ENCODE measurements around the gene IKZF4. TPM values are rescaled to one million over a fixed set of nuclear protein-coding genes. Genes with fewer than 3 reads are reported as not detected.

Gene IKZF4
- total RNA-seq, 2 experiments from 2014 or later: 1.3 to 6.0 TPM

- H3K36me3 ChIP-seq (ENCODE audit: insufficient read depth, low read length): peaks cover 2% of the 10 kb centered on the region; the same call in 1 of the 2 replicates
- no peaks in the 10 kb centered on the region for H4K20me1 ChIP-seq (ENCODE audit: insufficient read depth, low read length)
- no peaks in the 10 kb centered on the region for H3K79me2 ChIP-seq (ENCODE audit: insufficient read depth, low read depth, low read length)
- intact Hi-C loops (cut with micrococcal nuclease; ENCODE audit: unreplicated experiment): no loop called here
- no peak for DNase-seq (ENCODE audit: low spot score)
- H3K4me3 ChIP-seq (ENCODE audit: low read depth, low read length, poor library complexity, severe bottlenecking): no peak overlapping the region
- no peak overlapping the region for H3K4me2 ChIP-seq (ENCODE audit: low read length)
- no peaks in the 10 kb centered on the region for H3K9me3 ChIP-seq (ENCODE audit: low read length)
- H3K9me2 ChIP-seq (ENCODE audit: insufficient read depth, low read length): no peaks in the 10 kb centered on the region
- TF ChIP-seq, protein P1, sequence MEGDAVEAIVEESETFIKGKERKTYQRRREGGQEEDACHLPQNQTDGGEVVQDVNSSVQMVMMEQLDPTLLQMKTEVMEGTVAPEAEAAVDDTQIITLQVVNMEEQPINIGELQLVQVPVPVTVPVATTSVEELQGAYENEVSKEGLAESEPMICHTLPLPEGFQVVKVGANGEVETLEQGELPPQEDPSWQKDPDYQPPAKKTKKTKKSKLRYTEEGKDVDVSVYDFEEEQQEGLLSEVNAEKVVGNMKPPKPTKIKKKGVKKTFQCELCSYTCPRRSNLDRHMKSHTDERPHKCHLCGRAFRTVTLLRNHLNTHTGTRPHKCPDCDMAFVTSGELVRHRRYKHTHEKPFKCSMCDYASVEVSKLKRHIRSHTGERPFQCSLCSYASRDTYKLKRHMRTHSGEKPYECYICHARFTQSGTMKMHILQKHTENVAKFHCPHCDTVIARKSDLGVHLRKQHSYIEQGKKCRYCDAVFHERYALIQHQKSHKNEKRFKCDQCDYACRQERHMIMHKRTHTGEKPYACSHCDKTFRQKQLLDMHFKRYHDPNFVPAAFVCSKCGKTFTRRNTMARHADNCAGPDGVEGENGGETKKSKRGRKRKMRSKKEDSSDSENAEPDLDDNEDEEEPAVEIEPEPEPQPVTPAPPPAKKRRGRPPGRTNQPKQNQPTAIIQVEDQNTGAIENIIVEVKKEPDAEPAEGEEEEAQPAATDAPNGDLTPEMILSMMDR (conservative IDR thresholded peaks at IDR 0.05; ENCODE audit: low read length): no peak
- no peak for TF ChIP-seq EZH2phosphoT487 (IDR thresholded peaks at IDR 0.05; ENCODE audit: borderline replicate concordance, low read depth, low read length)
- POLR2A ChIA-PET: no interaction called here
- H3K4me1 ChIP-seq (ENCODE audit: insufficient read depth, low read length, poor library complexity, severe bottlenecking): peaks cover 13% of the 10 kb centered on the region
- H2AFZ ChIP-seq (ENCODE audit: low read length): no peak overlapping the region
- CTCF ChIA-PET (ENCODE audit: unreplicated experiment): no interaction called here
- no peak overlapping the region for H3K27ac ChIP-seq (ENCODE audit: low read depth, low read length, poor library complexity, severe bottlenecking)
- BruUV-seq (replicated peaks): no TSS peak
Measured at GRCh38 chr12:56034586-56035332, 13.9 kb downstream of the IKZF4 start.

DNA sequence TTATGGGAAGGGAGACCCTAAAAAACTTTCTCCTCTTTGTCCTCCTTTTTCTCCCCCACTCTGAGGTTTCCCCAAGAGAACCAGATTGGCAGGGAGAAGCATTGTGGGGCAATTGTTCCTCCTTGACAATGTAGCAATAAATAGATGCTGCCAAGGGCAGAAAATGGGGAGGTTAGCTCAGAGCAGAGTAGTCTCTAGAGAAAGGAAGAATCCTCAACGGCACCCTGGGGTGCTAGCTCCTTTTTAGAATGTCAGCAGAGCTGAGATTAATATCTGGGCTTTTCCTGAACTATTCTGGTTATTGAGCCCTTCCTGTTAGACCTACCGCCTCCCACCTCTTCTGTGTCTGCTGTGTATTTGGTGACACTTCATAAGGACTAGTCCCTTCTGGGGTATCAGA is 16.3 kb downstream of the IKZF4 start:
- Histone ChIP-seq H2AFZ (ENCODE audit: low read length) (no peak overlapping the region), H3K27ac (ENCODE audit: low read depth, low read length, poor library complexity, severe bottlenecking) (no peak overlapping the region), H3K36me3 (ENCODE audit: insufficient read depth, low read length) (peaks cover 4% of the 10 kb centered on the region), H3K9me2 (ENCODE audit: insufficient read depth, low read length) (no peaks in the 10 kb centered on the region), H3K4me1 (ENCODE audit: insufficient read depth, low read length, poor library complexity, severe bottlenecking) (peaks cover 23% of the 10 kb centered on the region), H4K20me1 (ENCODE audit: insufficient read depth, low read length) (no peaks in the 10 kb centered on the region), H3K4me3 (ENCODE audit: low read depth, low read length, poor library complexity, severe bottlenecking) (no peak overlapping the region), H3K4me2 (ENCODE audit: low read length) (no peak overlapping the region), H3K9me3 (ENCODE audit: low read length) (no peaks in the 10 kb centered on the region), H3K79me2 (ENCODE audit: insufficient read depth, low read depth, low read length) (peaks cover 4% of the 10 kb centered on the region)
- TF ChIP-seq EZH2phosphoT487 (IDR thresholded peaks at IDR 0.05; ENCODE audit: borderline replicate concordance, low read depth, low read length): no peak
- TF ChIP-seq, protein P1 (conservative IDR thresholded peaks at IDR 0.05; ENCODE audit: low read length): no peak
- no TSS peak for BruUV-seq (replicated peaks)
- ChIA-PET CTCF (ENCODE audit: unreplicated experiment) (no interaction called here), POLR2A (interaction anchor here (0.5 to 0.8 kb wide), 3 partner anchors 38 to 296 kb away, joined by 3 to 6 read pairs (median 5); no protein-coding TSS in a partner anchor)
- intact Hi-C loops (cut with micrococcal nuclease; ENCODE audit: unreplicated experiment): no loop called here
- no peak for DNase-seq (ENCODE audit: low spot score)

DNA sequence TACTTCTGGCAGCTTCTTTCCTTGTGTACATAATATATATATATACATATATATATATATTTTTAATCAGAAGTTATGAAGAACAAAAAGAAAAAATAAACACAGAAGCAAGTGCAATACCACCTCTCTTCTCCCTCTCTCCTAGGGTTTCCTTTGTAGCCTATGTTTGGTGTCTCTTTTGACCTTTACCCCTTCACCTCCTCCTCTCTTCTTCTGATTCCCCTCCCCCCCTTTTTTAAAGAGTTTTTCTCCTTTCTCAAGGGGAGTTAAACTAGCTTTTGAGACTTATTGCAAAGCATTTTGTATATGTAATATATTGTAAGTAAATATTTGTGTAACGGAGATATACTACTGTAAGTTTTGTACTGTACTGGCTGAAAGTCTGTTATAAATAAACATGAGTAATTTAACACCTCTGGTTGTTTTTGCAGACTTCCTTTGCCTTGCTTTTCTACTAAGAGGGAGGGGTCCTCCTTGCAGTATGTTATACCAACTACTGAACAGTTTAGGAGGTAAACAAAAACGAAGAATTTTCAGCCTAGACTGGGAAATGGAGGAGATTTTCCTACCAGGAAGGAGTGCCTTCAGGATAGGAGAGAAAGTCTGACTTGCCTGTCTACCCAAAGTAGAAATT is 17.3 kb downstream of the IKZF4 start:
- peaks cover 14% of the 10 kb centered on the region for H3K79me2 ChIP-seq (ENCODE audit: insufficient read depth, low read depth, low read length)
- DNase-seq (ENCODE audit: low spot score): no peak
- H3K9me3 ChIP-seq (ENCODE audit: low read length): no peaks in the 10 kb centered on the region
- H3K27ac ChIP-seq (ENCODE audit: low read depth, low read length, poor library complexity, severe bottlenecking): no peak overlapping the region
- POLR2A ChIA-PET: interaction anchor here (0.6 to 1.1 kb wide), 2 partner anchors 11 to 114 kb away, joined by 3 read pairs; no protein-coding TSS in a partner anchor
- no peak overlapping the region for H3K4me3 ChIP-seq (ENCODE audit: low read depth, low read length, poor library complexity, severe bottlenecking)
- peaks cover 25% of the 10 kb centered on the region for H3K4me1 ChIP-seq (ENCODE audit: insufficient read depth, low read length, poor library complexity, severe bottlenecking)
- H2AFZ ChIP-seq (ENCODE audit: low read length): no peak overlapping the region
- H4K20me1 ChIP-seq (ENCODE audit: insufficient read depth, low read length): peaks cover 7% of the 10 kb centered on the region; the same call in 1 of the 2 replicates
- TF ChIP-seq, protein P1 (conservative IDR thresholded peaks at IDR 0.05; ENCODE audit: low read length): no peak
- no peak for TF ChIP-seq EZH2phosphoT487 (IDR thresholded peaks at IDR 0.05; ENCODE audit: borderline replicate concordance, low read depth, low read length)
- H3K9me2 ChIP-seq (ENCODE audit: insufficient read depth, low read length): no peaks in the 10 kb centered on the region
- no TSS peak for BruUV-seq (replicated peaks)
- peaks cover 12% of the 10 kb centered on the region for H3K36me3 ChIP-seq (ENCODE audit: insufficient read depth, low read length)
- no peak overlapping the region for H3K4me2 ChIP-seq (ENCODE audit: low read length)
- intact Hi-C loops (cut with micrococcal nuclease; ENCODE audit: unreplicated experiment): no loop called here
- CTCF ChIA-PET (ENCODE audit: unreplicated experiment): no interaction called here
